Stimulated activated CD8-positive, alpha-beta memory T cell treated with anti-CD3 and anti-CD28 coated beads, Interleukin-12 subunit alpha, Interleukin-12 subunit beta, amount 100 ng/mL, for 24 hours (primary cell): ENCODE measurements around the gene ERO1B.
"Not testable (repeated sequence)": the region's sequence is repeated elsewhere in the genome, so short reads cannot be mapped to it uniquely, and the experiment has no call there.

Experiments used
- DNase-seq: peaks from one replicate; pipeline ENCODE4 v3.0.0-alpha.2; 2020; ENCODE audit errors: extremely low read depth

Gene ERO1B, protein sequence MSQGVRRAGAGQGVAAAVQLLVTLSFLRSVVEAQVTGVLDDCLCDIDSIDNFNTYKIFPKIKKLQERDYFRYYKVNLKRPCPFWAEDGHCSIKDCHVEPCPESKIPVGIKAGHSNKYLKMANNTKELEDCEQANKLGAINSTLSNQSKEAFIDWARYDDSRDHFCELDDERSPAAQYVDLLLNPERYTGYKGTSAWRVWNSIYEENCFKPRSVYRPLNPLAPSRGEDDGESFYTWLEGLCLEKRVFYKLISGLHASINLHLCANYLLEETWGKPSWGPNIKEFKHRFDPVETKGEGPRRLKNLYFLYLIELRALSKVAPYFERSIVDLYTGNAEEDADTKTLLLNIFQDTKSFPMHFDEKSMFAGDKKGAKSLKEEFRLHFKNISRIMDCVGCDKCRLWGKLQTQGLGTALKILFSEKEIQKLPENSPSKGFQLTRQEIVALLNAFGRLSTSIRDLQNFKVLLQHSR

DNA sequence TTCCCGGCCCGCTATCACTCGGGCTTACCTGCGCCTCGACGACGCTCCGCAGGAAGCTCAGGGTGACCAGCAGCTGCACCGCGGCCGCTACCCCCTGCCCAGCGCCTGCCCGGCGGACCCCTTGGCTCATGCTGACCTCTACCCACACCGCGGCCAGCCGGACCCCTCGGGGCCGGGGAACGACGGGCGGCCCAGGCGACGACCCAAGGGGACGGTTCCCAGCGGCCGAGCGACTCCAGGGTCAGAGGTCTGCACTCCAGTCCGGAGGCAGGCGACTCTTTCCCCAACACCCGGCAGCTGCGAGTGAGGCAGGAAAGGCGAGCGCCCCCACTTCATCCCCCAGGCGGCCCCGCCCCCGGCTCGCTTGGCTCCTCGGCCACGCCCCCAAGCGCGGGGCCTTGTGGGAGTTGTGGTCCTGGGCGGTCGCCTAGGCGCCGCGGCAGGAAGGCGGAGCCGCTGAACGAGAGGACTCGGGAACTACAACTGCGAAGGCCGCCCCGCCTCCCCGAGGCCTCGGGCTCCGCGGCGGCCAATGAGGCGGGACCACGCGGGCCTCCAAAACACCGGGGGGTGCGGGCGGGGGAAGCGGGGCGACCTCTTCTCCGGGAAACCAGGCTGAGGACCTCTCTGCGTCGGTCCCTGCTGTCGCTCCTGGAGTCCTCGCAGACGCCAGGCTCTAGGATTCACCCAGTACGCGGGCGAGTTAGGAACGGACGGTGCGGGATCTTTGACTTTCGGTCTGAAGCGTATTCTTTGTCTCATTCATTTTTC lies at the start of gene ERO1B:
TSS of gene ERO1B (minus strand) at position 305 of the 771 bp plus-strand sequence. CDS start at position 130, 175 bp downstream.
- DNase-seq: peak; percentile 95

DNA sequence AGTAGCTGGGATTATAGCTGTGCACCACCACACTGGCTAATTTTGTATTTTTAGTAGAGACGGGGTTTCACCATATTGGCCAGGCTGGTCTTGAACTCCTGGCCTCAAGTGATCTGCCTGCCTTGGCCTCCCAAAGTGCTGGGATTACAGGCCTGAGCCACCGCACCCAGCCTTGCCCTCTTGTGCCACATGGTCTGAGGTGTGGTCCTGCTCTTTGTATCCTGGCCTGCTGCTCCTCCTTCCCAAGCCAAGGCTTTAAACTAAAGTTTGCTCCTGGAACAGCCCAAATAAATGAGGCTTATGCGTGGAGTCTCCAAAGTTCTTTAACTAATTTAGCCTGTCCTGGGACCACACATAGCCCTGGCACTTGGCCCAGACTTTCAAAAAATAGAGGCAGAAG lies 49.7 kb upstream of the ERO1B start:
- not testable (repeated sequence) for DNase-seq

DNA sequence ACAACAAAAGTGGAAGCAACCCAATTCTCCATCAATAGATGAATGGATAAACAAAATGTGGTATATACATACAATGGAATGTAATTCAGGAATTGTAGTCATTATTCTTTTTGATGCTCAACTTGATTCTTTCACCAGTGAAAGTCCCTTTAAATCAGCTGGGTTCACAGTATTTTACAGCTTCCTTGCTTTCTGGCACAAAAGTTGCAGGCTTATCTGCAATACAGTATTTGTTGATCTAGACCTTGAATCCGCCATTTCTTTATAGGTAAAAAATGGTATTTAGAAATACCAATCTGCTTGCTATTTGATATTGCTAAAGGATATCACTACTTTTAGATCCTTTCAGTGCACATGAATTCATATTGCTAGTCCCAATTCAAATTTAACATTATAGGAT lies 44.7 kb upstream of the ERO1B start:
- DNase-seq: no peak

DNA sequence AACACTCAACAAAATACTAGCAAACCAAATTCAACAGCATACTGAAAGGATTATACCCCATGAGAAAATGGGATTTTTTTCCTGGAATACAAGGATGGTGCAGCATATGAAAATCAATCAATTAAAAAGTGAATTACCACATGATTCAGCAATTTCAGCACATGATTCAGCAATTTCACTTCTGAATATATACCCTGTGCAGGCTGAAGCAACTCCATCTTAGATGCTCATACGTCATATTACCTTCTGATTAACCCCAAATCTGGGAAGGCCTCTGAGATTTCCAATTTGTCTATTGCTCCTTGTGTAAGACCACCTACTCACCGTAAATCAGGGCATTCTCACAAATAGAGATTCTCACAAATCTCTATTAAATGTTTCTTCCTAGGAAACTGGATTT lies 43.8 kb upstream of the ERO1B start:
- no peak for DNase-seq

DNA sequence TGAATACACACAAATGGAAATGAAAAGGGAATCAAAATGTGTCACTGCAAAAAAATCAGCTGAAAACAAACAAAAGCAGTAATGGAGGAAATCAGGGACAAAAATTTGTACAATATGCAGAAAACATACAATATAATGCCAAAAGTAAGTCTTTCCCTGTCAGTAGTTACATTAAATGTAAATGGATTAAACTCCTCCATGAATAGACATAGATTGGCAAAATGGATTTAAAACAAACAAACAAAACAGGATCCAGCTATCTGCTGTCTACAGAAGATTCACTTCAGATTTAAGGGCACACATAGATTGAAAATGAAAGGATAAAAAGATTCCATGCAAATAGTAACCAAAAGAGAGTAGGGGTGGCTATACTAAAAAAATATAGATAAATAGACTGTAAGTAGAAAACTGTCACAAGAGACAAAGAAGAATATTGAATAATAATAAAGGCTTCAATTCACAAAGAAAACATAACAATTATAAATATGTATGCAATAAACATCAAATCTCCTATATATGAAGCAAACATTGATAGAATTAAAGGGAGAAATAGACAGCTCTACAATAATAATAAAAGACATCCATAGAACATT lies 42.2 kb upstream of the ERO1B start:
- no peak for DNase-seq

DNA sequence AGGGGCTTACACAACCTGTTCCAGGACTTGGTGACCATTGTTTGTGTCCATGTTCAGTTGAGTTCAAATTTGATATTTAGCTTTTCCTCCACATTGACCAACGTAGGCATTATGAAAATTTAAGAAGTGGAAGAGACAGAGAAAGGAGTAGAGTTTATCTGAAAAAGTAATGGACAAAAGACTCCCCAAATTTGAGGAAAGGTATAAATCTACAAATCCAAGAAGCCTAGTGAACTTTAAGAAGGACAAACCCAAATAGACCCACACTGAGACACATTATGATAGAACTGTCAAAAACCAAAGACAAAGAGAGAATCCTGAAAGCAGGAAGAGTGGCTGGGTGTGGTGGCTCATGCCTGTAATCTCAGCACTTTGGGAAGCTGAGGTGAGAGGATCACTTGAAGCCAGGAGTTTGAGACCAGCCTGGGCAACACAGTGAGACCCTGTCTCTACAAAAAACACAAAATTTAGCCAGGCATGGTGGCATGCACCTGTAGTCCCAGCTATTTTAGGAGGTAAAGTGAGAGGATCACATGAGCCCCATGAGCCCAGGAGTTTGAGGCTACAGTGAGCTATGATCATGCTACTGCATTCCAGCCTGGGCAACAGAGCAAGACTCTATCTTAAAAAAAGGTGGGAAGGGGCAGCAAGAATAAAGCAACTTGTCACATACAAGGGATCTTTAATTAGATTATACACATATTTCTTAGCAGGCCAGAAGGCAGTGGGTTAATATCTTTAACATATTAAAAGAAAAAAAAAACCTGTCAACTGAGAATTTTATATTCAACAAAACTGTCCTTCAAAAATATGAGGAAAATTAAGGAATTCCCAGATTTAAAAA lies 41.0 kb upstream of the ERO1B start:
- DNase-seq: no peak

DNA sequence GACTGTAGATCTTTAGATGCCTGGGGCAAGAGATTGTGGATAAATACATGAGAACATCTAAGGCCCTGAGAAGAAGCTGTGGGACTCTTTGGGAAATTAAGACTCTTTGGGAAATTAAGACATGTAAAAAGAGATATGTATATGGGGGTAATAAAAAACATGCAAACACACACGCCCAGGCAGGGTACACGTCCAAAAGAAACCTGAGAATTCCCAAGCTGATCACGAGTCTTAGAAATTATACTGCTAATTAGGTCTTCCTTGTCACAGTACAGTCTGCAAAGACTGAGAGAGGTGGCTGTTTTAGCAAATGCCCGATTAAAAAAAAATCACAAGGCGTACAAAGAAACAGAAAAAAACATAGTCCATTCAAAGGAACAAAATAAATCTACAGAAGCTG lies 39.3 kb upstream of the ERO1B start:
- no peak for DNase-seq

DNA sequence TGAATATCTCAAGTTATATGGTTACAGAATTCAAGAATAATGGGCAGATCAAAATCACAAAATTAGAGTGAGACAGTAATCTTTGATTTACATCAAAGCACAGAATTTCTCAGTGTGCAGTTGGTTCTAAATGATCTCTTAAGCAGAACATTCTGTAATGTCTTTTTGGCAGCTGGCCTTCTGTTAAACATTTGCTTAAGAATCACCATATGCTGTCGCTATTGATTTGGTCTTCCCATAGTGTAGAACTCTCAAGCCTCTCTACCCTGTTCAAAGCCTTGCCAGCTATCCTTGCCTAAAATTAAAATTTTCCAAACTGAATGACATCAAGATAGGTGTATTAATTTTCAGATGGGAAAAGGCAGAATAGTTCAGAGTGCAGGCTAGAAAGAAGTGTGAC lies 38.9 kb upstream of the ERO1B start:
- DNase-seq: no peak

DNA sequence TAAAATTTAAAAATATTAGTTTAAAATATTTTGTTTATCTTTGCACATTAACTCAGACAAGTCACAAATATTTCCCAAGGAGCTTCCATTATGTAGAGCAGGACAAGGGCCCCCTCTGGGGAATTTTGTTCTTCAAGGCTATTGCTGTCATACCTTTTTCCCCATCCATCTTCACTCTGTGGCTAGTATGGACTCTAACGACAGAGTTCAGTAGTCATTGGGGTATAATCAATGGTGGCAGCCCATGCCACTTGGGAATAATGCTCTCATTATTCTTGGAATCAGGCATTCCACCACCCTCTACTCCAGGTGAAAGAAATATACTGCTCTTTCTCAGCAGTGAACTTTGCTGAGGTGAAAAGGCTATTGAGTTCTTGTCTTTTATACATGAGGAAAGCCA lies 38.5 kb upstream of the ERO1B start:
- DNase-seq: no peak

DNA sequence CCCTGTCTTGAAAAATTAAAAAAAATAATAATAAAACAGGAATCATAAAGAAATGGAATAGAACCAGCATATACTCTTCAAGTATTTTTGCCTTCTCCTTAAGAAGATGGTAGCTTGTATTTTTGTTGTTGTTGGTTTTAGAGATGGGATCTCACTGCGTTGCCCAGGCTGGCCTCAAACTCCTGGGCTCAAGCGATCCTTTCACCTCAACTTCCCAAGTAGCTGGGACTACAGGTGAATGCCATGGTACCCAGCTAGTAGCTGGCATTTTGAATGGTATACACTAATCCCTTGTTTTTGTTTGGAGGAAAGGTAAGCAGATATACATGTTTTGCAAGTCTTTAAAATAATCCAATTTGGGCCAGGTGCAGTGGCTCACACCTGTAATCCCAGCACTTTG lies 34.7 kb upstream of the ERO1B start:
- DNase-seq: no peak

DNA sequence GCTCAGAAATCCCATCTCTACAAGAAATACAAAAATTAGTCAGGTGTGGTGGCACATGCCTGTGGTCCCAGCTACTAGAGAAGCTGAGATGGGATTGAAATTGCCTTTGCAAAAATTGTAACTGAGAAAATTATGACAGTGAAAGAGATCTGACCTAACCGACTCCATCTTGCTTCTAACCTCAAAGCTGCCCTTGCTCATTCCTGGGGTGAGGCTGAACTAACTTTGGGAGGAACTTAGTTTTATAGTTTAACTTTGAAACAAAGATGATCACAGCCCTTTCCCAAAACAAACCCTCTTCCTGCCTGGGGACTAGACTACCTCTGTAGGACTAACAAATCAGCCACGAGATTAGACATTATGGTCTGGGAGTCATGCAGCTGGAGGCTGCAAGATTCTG lies 33.8 kb upstream of the ERO1B start:
- DNase-seq: no peak

DNA sequence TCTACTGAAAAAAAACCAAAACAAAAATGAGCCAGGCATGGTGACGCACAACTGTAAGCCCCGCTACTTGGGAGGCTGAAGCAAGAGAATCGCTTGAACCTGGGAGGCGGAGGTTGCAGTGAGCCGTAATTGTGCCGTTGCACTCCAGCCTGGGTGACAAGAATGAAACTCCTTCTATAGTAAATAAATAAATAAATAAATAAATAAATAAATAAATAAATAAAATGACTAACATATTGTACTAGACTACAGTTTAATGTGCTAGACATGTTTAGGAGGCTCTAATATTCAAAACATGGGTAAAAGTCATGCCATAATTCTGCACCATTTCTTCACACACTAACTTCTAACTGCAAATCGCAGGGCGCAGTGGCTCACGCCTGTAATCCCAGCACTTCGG lies 33.3 kb upstream of the ERO1B start:
- DNase-seq: no peak

DNA sequence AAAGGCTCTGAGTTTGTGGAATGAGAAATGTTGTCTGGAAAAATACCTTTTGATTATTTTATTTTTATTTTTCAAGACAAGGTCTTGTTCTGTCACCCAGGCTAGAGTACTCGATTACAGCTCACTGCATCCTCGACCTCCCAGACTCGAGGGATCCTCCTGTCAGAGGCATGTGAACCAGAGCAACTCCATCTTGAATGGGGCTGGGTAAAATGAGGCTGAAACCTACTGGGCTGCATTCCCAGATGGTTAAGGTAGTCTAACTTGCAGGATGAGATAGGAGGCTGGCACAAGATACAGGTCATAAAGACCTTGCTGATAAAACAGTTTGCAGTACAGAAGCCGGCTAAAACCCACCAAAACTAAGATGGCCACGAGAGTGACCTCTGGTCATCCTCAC lies 32.3 kb upstream of the ERO1B start:
- not testable (repeated sequence) for DNase-seq

DNA sequence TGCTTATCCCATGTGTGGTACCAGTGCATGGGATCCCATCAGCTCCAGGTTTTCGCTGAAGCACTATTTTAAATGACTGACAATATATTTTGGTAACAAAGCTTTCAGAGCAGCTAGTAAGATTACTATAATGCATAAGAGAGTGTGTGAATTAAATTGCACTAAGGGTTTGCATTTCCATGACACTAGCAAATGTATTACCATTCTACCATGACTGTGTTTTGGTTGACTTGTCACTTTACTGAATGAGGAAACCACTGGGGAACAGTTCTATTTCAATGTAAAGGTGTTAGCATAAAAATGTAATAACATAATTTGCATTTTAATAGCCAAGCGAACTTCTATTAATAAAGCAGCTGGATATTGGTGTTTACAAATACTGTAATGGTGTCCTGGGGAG lies 31.7 kb upstream of the ERO1B start:
- DNase-seq: no peak

DNA sequence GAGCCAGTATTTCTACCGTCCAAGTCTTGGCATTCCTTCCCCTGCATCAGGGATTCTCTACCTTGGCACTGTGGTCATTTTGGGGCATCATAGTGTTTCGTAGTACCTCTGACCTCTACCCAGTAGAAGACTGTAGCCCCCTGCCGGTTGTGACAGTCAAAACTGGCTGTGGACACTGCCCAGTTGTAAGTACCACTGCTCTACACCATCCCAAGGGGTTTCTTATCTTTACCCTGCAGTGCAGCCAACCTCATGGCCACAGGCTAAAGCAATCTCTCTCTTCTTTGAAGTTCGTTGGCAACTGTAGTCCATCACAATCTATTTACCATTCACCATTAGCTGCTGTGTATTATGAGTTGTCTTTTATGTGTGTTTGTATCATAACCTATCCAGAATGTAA lies 29.3 kb upstream of the ERO1B start:
- DNase-seq: no peak

DNA sequence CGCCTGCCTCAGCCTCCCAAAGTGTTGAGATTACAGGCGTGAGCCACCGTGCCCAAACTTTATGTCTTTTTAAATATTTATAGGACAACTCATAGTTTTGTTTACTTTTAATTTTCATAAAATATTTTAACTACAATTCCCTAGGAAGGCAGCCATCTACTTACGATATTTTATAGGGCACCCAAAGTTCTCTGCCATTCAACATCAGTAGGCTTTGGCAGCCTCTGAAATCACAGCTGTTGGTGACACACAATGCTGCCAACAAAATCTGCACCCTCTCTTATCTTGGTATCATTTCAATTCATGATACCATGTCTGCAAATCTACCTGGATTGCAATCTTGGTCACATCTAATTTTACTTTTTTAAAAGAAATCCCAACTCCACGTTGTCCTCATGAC lies 27.1 kb upstream of the ERO1B start:
- DNase-seq: no peak

DNA sequence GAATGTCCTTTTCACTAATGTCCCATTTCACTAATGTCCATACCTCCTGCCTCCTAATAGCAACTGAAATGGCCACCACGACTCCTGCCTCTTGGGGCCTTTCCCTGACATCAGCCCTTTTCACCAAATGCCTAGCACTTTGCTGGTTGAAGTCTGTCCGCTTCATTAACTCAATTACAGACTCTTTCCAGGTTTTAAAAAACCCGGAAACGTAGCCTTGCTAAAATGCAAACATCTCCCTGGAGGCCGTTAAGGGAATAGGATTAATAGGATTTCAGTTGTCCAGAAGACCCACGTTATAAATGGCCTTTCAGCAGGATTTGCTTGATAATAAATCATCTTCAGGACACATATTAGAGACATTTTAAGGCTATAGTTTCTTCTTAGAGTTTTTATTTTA lies 25.7 kb upstream of the ERO1B start:
- no peak for DNase-seq

DNA sequence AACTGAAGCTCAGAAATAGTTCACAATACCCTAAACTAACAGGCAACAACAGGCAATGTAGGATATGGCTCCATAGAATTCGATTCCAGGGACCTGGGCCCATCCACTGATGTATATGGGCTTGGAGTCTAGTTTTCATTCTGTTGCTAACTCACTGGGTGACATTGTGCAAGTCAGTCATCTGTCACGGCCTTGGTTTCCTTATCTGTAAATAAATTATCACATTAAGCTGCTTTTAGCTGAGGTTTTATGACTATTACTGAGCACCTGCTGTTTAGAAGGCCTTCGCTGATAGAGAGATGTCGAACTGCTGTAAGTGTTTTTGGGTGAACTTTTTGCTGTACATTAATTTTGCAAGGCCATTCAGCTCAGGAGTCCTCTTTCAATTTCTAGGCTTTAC lies 22.9 kb upstream of the ERO1B start:
- no peak for DNase-seq

DNA sequence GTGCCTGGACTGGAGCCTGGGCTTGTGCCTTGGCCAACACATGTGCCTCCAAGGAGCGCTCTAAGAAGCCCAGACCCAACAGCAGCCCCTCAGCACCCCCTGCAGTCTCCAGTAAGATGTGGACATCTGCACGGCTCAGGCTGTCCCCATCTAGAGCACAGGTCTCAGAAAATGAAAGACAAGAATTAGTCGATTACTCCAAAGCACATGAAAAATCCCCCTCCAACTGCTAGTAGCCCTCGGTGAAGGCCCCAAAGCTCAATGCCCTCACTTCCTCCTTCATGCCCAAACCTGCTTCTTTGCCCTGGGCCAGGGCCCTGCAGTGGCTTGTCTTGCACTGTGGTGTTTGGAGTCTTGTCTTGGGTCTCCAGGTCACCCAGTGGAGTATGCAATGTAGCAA lies 21.9 kb upstream of the ERO1B start:
- DNase-seq: no peak

DNA sequence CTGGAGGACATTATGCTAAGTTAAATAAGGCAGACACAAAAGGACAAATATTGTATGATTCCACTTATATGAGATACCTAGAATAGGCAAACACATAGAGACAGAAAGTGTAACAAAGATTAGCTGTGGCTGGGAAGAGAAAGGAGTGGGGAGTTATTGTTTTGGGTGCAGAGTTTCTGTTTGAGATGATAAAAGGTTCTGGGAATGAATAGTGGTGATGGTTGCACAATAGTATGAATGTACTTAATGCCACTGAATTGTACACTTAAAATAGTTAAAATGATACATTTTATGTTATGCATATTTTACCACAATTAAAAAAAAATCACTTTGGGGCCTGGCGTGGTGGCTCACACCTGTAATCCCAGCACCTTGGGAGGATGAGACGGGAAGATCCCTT lies 21.2 kb upstream of the ERO1B start:
- DNase-seq: no peak

DNA sequence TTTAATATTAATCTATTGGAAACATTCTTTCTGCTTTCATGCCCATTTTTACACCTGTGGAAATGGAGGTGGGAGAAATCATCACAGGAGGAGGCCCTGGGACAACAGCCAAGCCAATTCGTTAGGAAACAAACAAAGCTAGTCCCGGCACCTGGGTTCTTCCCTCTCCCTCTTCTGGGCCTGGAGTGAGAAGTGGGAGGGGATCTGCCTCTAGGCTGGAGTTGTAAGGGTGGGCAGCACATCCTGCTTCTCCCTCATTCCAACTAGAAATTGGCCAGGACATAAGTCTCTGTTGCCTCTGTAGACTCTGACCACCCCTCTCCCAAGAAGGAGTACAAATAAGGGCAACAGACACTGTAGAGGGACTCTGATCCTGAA lies 20.2 kb upstream of the ERO1B start:
- DNase-seq: no peak
